OCI-LY7 (cell line): ENCODE results near the gene MRGPRE.

Experiments
- EZH2phosphoT487 ChIP-seq: fragments of 200-600 bp; sonication (generic); IDR thresholded peaks from 2 replicates; pipeline ENCODE4 v1.6.1; 2018; ENCODE audit warnings: low read depth, borderline replicate concordance, mild to moderate bottlenecking, mixed run types, antibody characterized with exemption, low read length, moderate library complexity, mixed read lengths
- TF ChIP-seq, protein P1 (sequence below): fragments of 200-600 bp; sonication (generic); conservative IDR thresholded peaks from 2 replicates; pipeline ENCODE4 v1.5.1; 2014; ENCODE audit warnings: mild to moderate bottlenecking, antibody characterized with exemption, low read length, moderate library complexity, mixed read lengths

DNA sequence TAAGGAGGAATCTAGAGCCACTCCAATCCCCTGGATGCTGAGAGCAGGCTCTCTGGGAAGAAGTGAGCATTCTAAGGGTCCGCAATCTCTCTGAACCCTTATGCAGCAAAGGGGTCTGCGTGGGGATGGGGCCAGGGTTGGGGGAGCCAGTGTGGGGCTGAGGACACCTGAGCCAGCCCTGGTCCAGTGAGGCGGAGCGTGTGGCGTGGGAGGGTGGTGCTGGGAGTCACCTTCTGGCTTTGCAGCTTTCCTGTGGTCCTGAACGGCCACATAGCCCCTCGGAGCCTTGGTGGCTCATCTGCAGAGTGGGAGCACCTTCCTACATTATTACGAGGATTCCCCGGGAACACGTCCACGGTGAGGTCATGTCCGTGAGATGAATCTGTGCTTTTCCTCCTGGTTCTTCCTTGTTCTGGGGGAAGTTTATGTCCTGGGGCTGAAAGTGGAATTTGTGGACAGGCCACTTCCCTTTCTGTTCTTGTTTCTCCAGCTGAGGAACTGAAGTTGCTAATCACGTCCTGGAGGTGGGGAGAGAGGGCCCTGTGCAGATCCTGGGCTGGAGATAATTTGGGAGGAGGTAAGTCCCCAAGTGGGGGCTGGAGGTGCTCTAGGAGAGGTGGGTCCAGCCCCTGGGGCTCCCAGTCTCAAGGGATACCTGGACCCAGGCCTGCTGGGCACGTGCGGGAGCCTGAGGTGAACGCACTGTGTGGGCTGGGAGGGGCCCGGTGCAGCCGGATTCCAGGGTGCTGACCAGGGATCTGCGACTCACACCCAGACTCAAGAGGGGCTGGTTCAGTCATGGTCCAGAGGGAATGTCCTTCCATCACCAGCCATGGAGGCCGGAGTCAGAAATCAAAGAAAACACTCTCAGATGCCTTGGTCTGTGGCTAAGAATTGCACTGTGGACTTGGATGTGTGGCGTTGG lies 6.1 kb downstream of the MRGPRE start:
- TF ChIP-seq, protein P1, sequence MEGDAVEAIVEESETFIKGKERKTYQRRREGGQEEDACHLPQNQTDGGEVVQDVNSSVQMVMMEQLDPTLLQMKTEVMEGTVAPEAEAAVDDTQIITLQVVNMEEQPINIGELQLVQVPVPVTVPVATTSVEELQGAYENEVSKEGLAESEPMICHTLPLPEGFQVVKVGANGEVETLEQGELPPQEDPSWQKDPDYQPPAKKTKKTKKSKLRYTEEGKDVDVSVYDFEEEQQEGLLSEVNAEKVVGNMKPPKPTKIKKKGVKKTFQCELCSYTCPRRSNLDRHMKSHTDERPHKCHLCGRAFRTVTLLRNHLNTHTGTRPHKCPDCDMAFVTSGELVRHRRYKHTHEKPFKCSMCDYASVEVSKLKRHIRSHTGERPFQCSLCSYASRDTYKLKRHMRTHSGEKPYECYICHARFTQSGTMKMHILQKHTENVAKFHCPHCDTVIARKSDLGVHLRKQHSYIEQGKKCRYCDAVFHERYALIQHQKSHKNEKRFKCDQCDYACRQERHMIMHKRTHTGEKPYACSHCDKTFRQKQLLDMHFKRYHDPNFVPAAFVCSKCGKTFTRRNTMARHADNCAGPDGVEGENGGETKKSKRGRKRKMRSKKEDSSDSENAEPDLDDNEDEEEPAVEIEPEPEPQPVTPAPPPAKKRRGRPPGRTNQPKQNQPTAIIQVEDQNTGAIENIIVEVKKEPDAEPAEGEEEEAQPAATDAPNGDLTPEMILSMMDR, result no peak
- no peak for TF ChIP-seq EZH2phosphoT487
